Spleen (tissue), 7 donors: ENCODE data around the gene FGA.

Source experiments
- POLR2A ChIP-seq, 3 donors: fragments of 450-650 bp; IDR thresholded peaks; one replicate each; pipeline ENCODE4 v1.5.1; 2017; ENCODE audit warnings: antibody characterized with exemption in 3 of 3, mild to moderate bottlenecking in 1 of 3
- TF ChIP-seq, protein P1 (sequence below), 11 experiments: fragments of 200-600 bp in 7 of 11; fragments of 450-650 bp in 4 of 11; sonication (generic) in 4 of 11; IDR thresholded peaks in 8 of 11; conservative IDR thresholded peaks in 3 of 11; 1 replicate in 7 of 11; 2 replicates in 4 of 11; pipeline versions ENCODE4 v1.4.0 to v1.8.0; 2016 to 2021; ENCODE audit warnings: antibody characterized with exemption in 11 of 11, inconsistent platforms in 4 of 11, mild to moderate bottlenecking in 1 of 11
- donor health status: DM: no; HTN: no; CAD: no; lungs with moderate emphysema.
- donor health status: DM: no; HTN: no; CAD: no.
- donor health status: DM: no; HTN: no; CAD: no.

DNA sequence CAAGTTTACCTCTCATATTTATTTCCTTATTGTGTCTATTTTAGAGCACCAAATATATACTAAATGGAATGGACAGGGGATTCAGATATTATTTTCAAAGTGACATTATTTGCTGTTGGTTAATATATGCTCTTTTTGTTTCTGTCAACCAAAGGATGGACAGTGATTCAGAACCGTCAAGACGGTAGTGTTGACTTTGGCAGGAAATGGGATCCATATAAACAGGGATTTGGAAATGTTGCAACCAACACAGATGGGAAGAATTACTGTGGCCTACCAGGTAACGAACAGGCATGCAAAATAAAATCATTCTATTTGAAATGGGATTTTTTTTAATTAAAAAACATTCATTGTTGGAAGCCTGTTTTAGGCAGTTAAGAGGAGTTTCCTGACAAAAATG is 21.5 kb downstream of the FGA start:
- TF ChIP-seq, protein P1, sequence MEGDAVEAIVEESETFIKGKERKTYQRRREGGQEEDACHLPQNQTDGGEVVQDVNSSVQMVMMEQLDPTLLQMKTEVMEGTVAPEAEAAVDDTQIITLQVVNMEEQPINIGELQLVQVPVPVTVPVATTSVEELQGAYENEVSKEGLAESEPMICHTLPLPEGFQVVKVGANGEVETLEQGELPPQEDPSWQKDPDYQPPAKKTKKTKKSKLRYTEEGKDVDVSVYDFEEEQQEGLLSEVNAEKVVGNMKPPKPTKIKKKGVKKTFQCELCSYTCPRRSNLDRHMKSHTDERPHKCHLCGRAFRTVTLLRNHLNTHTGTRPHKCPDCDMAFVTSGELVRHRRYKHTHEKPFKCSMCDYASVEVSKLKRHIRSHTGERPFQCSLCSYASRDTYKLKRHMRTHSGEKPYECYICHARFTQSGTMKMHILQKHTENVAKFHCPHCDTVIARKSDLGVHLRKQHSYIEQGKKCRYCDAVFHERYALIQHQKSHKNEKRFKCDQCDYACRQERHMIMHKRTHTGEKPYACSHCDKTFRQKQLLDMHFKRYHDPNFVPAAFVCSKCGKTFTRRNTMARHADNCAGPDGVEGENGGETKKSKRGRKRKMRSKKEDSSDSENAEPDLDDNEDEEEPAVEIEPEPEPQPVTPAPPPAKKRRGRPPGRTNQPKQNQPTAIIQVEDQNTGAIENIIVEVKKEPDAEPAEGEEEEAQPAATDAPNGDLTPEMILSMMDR (IDR thresholded peaks at IDR 0.05 in 8 of 11, conservative IDR thresholded peaks at IDR 0.05 in 3 of 11), result no peak
- TF ChIP-seq POLR2A (IDR thresholded peaks at IDR 0.05), result no peak
